B cell (primary cell): ENCODE data around the gene PDIA2. TPM values are rescaled to one million over a fixed set of nuclear protein-coding genes. Genes with fewer than 3 reads are reported as not detected.

ENCODE experiments used
- ATAC-seq: fragments of 200-7000 bp; cut with Tn5 transposase; one replicate; pipeline ENCODE4 v1.10.0; 2021; ENCODE audit warnings: low read depth, mild to moderate bottlenecking, moderate number of reproducible peaks, moderate library complexity
- CTCF ChIA-PET: fragments of 350-600 bp; sonication (Branson Sonifier 250); formaldehyde crosslinking; loops from one replicate; lab custom pipeline; 2021; ENCODE audit warnings: antibody characterized with exemption, inconsistent platforms; lab: Charles Lee
- POLR2A ChIA-PET: fragments of 350-600 bp; sonication (Branson Sonifier 250); formaldehyde crosslinking; loops from one replicate; lab custom pipeline; 2021; ENCODE audit warnings: antibody characterized with exemption; lab: Charles Lee
- DNase-seq: peaks from one replicate; pipeline ENCODE4 v3.0.0; 2013
- H2AFZ ChIP-seq: 2 replicates; pipeline ENCODE4 v1.6.1; 2012; ENCODE audit warnings: mild to moderate bottlenecking, low read depth, low read length; ENCODE audit not compliant: insufficient read depth, poor library complexity, severe bottlenecking
- H3K27ac ChIP-seq, 2 donors: 1 replicate in 1 of 2; 2 replicates in 1 of 2; pipeline ENCODE4 v1.5.1; 2012 to 2013; ENCODE audit warnings: low read length in 2 of 2, mild to moderate bottlenecking in 2 of 2, moderate library complexity in 1 of 2
- H3K27me3 ChIP-seq, 4 experiments: fragments of 200-600 bp in 1 of 4; sonication (generic) in 1 of 4; replicated peaks in 1 of 4; 1 replicate in 2 of 4; 2 replicates in 2 of 4; pipeline versions ENCODE4 v1.6.1 to v1.7.0; 2013 to 2016; ENCODE audit warnings: low read length in 3 of 4, mild to moderate bottlenecking in 2 of 4, mixed read lengths in 1 of 4, moderate library complexity in 1 of 4; ENCODE audit not compliant: insufficient read depth in 4 of 4, control insufficient read depth in 3 of 4; ENCODE audit errors: control extremely low read depth in 1 of 4
- H3K36me3 ChIP-seq, 2 experiments: replicated peaks in 1 of 2; 1 replicate in 1 of 2; 2 replicates in 1 of 2; pipeline versions ENCODE4 v1.6.1 to v1.7.1; 2013; ENCODE audit warnings: low read length in 1 of 2; ENCODE audit not compliant: insufficient read depth in 2 of 2, control insufficient read depth in 1 of 2; ENCODE audit errors: control extremely low read depth in 1 of 2, extremely low read depth in 1 of 2
- H3K4me1 ChIP-seq, 2 donors: fragments of 200-600 bp in 1 of 2; sonication (generic) in 1 of 2; 1 replicate in 1 of 2; 2 replicates in 1 of 2; pipeline versions ENCODE4 v1.5.1 to v1.6.1; 2013 to 2017; ENCODE audit warnings: low read length in 2 of 2; ENCODE audit not compliant: control insufficient read depth in 2 of 2, insufficient read depth in 2 of 2
- H3K4me2 ChIP-seq: replicated peaks from 2 replicates; pipeline ENCODE3; 2012; ENCODE audit warnings: mild to moderate bottlenecking, low read depth, low read length; ENCODE audit not compliant: poor library complexity, severe bottlenecking
- H3K4me3 ChIP-seq, 5 experiments: fragments of 200-600 bp in 1 of 5; sonication (generic) in 1 of 5; 1 replicate in 3 of 5; 2 replicates in 2 of 5; pipeline versions ENCODE4 v1.5.1 to v1.7.0; 2011 to 2016; ENCODE audit warnings: low read length in 4 of 5, mild to moderate bottlenecking in 4 of 5, low read depth in 2 of 5, control low read depth in 1 of 5, moderate library complexity in 1 of 5; ENCODE audit not compliant: insufficient read depth in 1 of 5; ENCODE audit errors: control extremely low read depth in 1 of 5, extremely low read depth in 1 of 5
- H3K79me2 ChIP-seq: fragments of 200-600 bp; sonication (generic); one replicate; pipeline ENCODE4 v1.6.0; 2016; ENCODE audit warnings: low read length; ENCODE audit not compliant: control insufficient read depth, insufficient read depth
- H3K9ac ChIP-seq: fragments of 200-600 bp; sonication (generic); 2 replicates; pipeline ENCODE4 v1.6.1; 2017; ENCODE audit warnings: mild to moderate bottlenecking, low read length, moderate library complexity
- H3K9me3 ChIP-seq, 3 donors: one replicate each; pipeline versions ENCODE4 v1.6.1 to v1.7.1; 2013; ENCODE audit warnings: low read length in 2 of 3; ENCODE audit not compliant: control insufficient read depth in 2 of 3, insufficient read depth in 1 of 3; ENCODE audit errors: control extremely low read depth in 1 of 3
- H4K20me1 ChIP-seq: 2 replicates; pipeline ENCODE4 v1.6.0; 2012; ENCODE audit warnings: mild to moderate bottlenecking, low read length; ENCODE audit not compliant: insufficient read depth, control insufficient read depth, poor library complexity, severe bottlenecking
- H3K27ac Mint-ChIP-seq: one replicate; pipeline ENCODE4 v1.8.0; 2021; ENCODE audit warnings: mixed read lengths
- H3K27me3 Mint-ChIP-seq: one replicate; pipeline ENCODE4 v1.8.0; 2021; ENCODE audit warnings: mixed read lengths
- H3K4me1 Mint-ChIP-seq: one replicate; pipeline ENCODE4 v1.8.0; 2021; ENCODE audit warnings: mixed read lengths
- H3K4me3 Mint-ChIP-seq: one replicate; pipeline ENCODE4 v1.8.0; 2021; ENCODE audit warnings: mixed read lengths
- H3K9me3 Mint-ChIP-seq: one replicate; pipeline ENCODE4 v1.8.0; 2022; ENCODE audit warnings: mixed read lengths; ENCODE audit not compliant: insufficient read depth
- CTCF ChIP-seq: fragments of 200-600 bp; IDR thresholded peaks from one replicate; pipeline ENCODE4 v1.8.0; 2022; ENCODE audit warnings: antibody characterized with exemption, mild to moderate bottlenecking
- EZH2 ChIP-seq: IDR thresholded peaks from 2 replicates; pipeline ENCODE4 v1.6.1; 2012; ENCODE audit warnings: borderline replicate concordance, low read depth, mild to moderate bottlenecking, moderate library complexity, low read length; ENCODE audit not compliant: insufficient read depth, poor library complexity, severe bottlenecking
- WGBS: methylation state at CpG from one replicate; pipeline ENCODE4 v1.1.5; 2013; ENCODE audit warnings: missing lambda C conversion rate; ENCODE audit not compliant: insufficient coverage; 5-methylcytosine and 5-hydroxymethylcytosine counted together
- intact Hi-C: fragments of 100-400 bp; cut with micrococcal nuclease; formaldehyde crosslinking; loops from one replicate; pipeline ENCODE4 v1.10.0; 2022
- polyA plus RNA-seq: library from polyadenylated mRNA; depleted of rRNA; stranded (reverse); fragments of >200 nt; gene quantifications from 2 replicates; pipeline ENCODE4 v1.2.3, GENCODE V29; 2012
- total RNA-seq, 2 donors: library from RNA; stranded (reverse); fragments of 120-200 nt in 1 of 2; gene quantifications; 1 replicate in 1 of 2; 2 replicates in 1 of 2; pipeline versions ENCODE4 v1.2.3 to v1.2.4, GENCODE V29; 2013 to 2022

PDIA2 gene
- total and polyA plus RNA-seq, 2 donors (not counting 1 experiment from before 2014, with no cell fraction given): 0.06 TPM; not detected in 1

DNA sequence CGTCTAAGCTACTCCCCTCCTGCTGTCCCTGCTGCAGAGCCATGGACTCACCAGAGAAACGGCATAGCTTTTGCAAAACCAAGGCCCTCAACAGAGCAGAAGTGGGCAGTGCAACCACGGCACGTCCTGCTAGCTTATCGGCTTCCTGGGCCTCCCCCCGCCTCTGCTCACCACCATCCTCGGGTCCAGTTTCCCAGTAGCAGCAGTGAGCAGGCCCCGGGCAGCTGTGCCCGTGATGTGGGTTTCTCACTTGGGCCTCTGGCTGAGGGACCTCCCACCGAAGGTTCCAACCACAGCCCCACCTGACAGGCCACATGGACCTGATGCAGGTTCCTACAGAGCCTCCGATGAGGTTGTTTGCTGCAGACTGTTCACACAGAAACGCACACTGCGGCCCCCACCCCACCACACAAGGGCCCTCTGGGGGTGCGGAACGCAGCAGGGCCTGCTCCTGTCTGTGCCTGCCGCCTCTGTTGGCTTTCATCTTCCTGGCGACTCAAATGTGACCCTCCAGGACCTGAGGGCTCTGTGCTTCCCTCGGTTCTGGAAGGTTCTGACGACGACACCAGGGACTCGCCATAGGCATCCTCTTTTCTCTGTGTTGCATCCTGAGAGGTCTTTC, 24.8 kb downstream of the PDIA2 start:
- Histone ChIP-seq H3K4me2 (no peak overlapping the region), H3K27me3 (no peaks in the 10 kb centered on the region), H3K4me1 (no peaks in the 10 kb centered on the region), H2AFZ (no peak overlapping the region), H3K79me2 (peaks cover 28% of the 10 kb centered on the region), H3K9ac (no peak overlapping the region), H3K4me3 (no peak overlapping the region), H3K36me3 (peaks cover 1 to 33% of the 10 kb centered on the region in 2 experiments), H3K27ac (no peak overlapping the region), H4K20me1 (peaks cover 28% of the 10 kb centered on the region), H3K9me3 (no peaks in the 10 kb centered on the region)
- Mint-ChIP-seq H3K4me3 (no peak overlapping the region), H3K4me1 (peaks cover 2% of the 10 kb centered on the region), H3K9me3 (no peaks in the 10 kb centered on the region), H3K27me3 (no peaks in the 10 kb centered on the region), H3K27ac (no peak overlapping the region)
- intact Hi-C loops: no loop called here
- TF ChIP-seq CTCF (no peak), EZH2 (no peak)
- WGBS: 91% methylated on average over 21 of the region's 21 CpGs
- CTCF ChIA-PET: no interaction called here
- POLR2A ChIA-PET: no interaction called here
- ATAC-seq: no peak
- no peak for DNase-seq

DNA sequence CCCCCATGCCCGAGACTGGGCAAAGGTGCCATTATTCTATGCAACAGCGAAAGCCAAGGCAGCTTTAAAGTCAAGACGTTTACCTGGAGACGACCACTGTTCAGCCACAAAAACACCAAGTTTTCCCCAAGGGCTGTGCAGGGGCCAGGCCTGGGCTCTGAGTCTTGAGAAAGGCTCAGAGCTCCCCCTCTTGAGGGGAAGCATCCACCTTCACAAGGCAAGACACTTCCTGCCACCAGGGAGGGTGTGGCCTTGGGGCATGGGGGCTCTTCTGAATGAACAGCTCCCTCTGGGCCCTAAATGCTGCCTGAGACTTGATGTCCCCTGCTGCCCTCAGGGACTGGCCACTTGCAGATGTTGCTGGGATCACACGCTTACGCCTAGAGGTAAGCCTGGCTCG, 26.5 kb downstream of the PDIA2 start:
- TF ChIP-seq CTCF (no peak), EZH2 (no peak)
- Mint-ChIP-seq H3K4me3 (no peak overlapping the region), H3K4me1 (peaks cover 2% of the 10 kb centered on the region), H3K27ac (no peak overlapping the region), H3K27me3 (no peaks in the 10 kb centered on the region), H3K9me3 (no peaks in the 10 kb centered on the region)
- intact Hi-C loops: no loop called here
- DNase-seq (no peak), ATAC-seq (no peak)
- Histone ChIP-seq H3K9ac (no peak overlapping the region), H3K79me2 (peaks cover 45% of the 10 kb centered on the region), H3K36me3 (peaks cover 1 to 47% of the 10 kb centered on the region in 2 experiments), H3K4me3 (no peak overlapping the region), H3K27ac (no peak overlapping the region), H2AFZ (no peak overlapping the region), H3K9me3 (no peaks in the 10 kb centered on the region), H3K4me2 (no peak overlapping the region), H4K20me1 (peaks cover 45% of the 10 kb centered on the region), H3K4me1 (no peaks in the 10 kb centered on the region), H3K27me3 (no peaks in the 10 kb centered on the region)
- WGBS: 55% methylated on average over 7 of the region's 7 CpGs
- ChIA-PET POLR2A (no interaction called here), CTCF (interaction anchor here (0.7 to 1.2 kb wide), 2 partner anchors 90 to 203 kb away, joined by 4 to 5 read pairs; no protein-coding TSS in a partner anchor)
